Measurements from ENCODE around the gene FUT3. TPM values are rescaled to one million over a fixed set of nuclear protein-coding genes. Genes with fewer than 3 reads are reported as not detected.

Gene FUT3
- total RNA-seq (2021) (0.23 to 0.62 TPM (median 0.48 TPM) in 3 replicates), Bru-seq, nascent RNA (percentile 16 among the genes with signal in this experiment)
- long read RNA-seq, experiment 1: 0 reads
- long read RNA-seq, experiment 2: 0 reads
- long read RNA-seq, experiment 3: 0 reads

GRCh38 chr19:5851302-5851701, at the start of gene FUT3:
FUT3 (minus strand) TSS chr19:5851449.
- TF ChIP-seq CTCF (IDR thresholded peaks at IDR 0.05): no peak
- H3K9me3 Mint-ChIP-seq: peaks cover 5% of the 10 kb centered on the region
- no peaks in the 10 kb centered on the region for H3K36me3 Mint-ChIP-seq
- no peak within 1 kb of the TSS for H3K4me3 Mint-ChIP-seq
- ATAC-seq (no peak), DNase-seq (ENCODE audit: low spot score) (no peak)
- POLR2A ChIA-PET: no interaction called here
- H3K27me3 Mint-ChIP-seq (ENCODE audit: low read depth): peaks cover 9% of the 10 kb centered on the region
- H3K27ac Mint-ChIP-seq: no peak within 1 kb of the TSS
- CTCF ChIA-PET: interaction anchor here (1.1 kb wide), 1 partner anchor 171 kb away, joined by 3 read pairs; no protein-coding TSS in a partner anchor
- H3K4me1 Mint-ChIP-seq: no peaks in the 10 kb centered on the region

GRCh38 chr19:5900976-5901375, 49.7 kb upstream of the FUT3 start:
- CTCF ChIA-PET: interaction anchor here (0.7 to 5.3 kb wide), 2 partner anchors 97 to 131 kb away, joined by 3 to 83 read pairs; partner anchors contain the start of gene NRTN
- ATAC-seq: no peak

GRCh38 chr19:5899728-5900526, 48.7 kb upstream of the FUT3 start:
- Mint-ChIP-seq H3K36me3 (peaks cover 11% of the 10 kb centered on the region), H3K9me3 (no peaks in the 10 kb centered on the region), H3K4me1 (peaks cover 4% of the 10 kb centered on the region), H3K4me3 (no peak overlapping the region), H3K27me3 (ENCODE audit: low read depth) (no peaks in the 10 kb centered on the region), H3K27ac (no peak overlapping the region; the same call in 1 of the 2 replicates)
- POLR2A ChIA-PET: no interaction called here
- DNase-seq (ENCODE audit: low spot score) (no peak), ATAC-seq (no peak)
- TF ChIP-seq STAT6 (CRISPR knock-in tag; conservative IDR thresholded peaks at IDR 0.05; ENCODE audit: low read depth) (no peak), ZSCAN18 (CRISPR knock-in tag; IDR thresholded peaks at IDR 0.05) (no peak), ZNF138 (CRISPR knock-in tag; conservative IDR thresholded peaks at IDR 0.05) (no peak)
- CTCF ChIA-PET: interaction anchor here (0.7 to 1.0 kb wide), 3 partner anchors 52 to 130 kb away, joined by 3 to 6 read pairs (median 3); no protein-coding TSS in a partner anchor

More at GRCh38 chr19:5900976-5901375, 49.7 kb upstream of the FUT3 start:
- Mint-ChIP-seq H3K36me3 (peaks cover 11% of the 10 kb centered on the region), H3K4me1 (peaks cover 4% of the 10 kb centered on the region), H3K27ac (no peak overlapping the region), H3K4me3 (no peak overlapping the region), H3K9me3 (no peaks in the 10 kb centered on the region), H3K27me3 (ENCODE audit: low read depth) (no peaks in the 10 kb centered on the region)
- no peak for DNase-seq (ENCODE audit: low spot score)
- TF ChIP-seq ATF6 (CRISPR knock-in tag; IDR thresholded peaks at IDR 0.05): no peak
- no peak for TF ChIP-seq SMAD4 (CRISPR knock-in tag; IDR thresholded peaks at IDR 0.05)
- no peak for TF ChIP-seq CBFB (CRISPR knock-in tag; IDR thresholded peaks at IDR 0.05; ENCODE audit: low read depth)
- POLR2A ChIA-PET: no interaction called here

Measured in WTC11 (cell line).